Esophagus muscularis mucosa (tissue), 4 donors: ENCODE data around the gene C1orf105. TPM values are rescaled to one million over a fixed set of nuclear protein-coding genes. Genes with fewer than 3 reads are reported as not detected.

Experiments
- DNase-seq: peaks from one replicate; pipeline ENCODE4 v3.0.0-alpha.2; 2017; ENCODE audit errors: extremely low spot score
- H3K27ac ChIP-seq, 4 donors: fragments of 200-600 bp; sonication (generic); replicated peaks in 1 of 4; 1 replicate in 3 of 4; 2 replicates in 1 of 4; pipeline ENCODE4 v1.5.1; 2016 to 2019; ENCODE audit warnings: mild to moderate bottlenecking in 1 of 4
- H3K27me3 ChIP-seq, 4 donors: fragments of 200-600 bp; sonication (generic); one replicate each; pipeline versions ENCODE4 v1.5.1 to v1.6.0; 2016 to 2019
- H3K36me3 ChIP-seq, 4 donors: fragments of 200-600 bp; sonication (generic); one replicate each; pipeline ENCODE4 v1.5.1; 2016 to 2019
- H3K4me1 ChIP-seq, 4 donors: fragments of 200-600 bp; sonication (generic); one replicate each; pipeline ENCODE4 v1.5.1; 2016 to 2019
- H3K4me3 ChIP-seq, 4 donors: fragments of 200-600 bp; sonication (generic); 1 replicate in 2 of 4; 2 replicates in 2 of 4; pipeline ENCODE4 v1.5.1; 2016 to 2019; ENCODE audit warnings: mild to moderate bottlenecking in 4 of 4, moderate library complexity in 1 of 4
- H3K9me3 ChIP-seq, 4 donors: fragments of 200-600 bp; sonication (generic); 1 replicate in 3 of 4; 2 replicates in 1 of 4; pipeline ENCODE4 v1.5.1; 2016 to 2019
- EP300 ChIP-seq: sonication (generic); formaldehyde crosslinking; IDR thresholded peaks from one replicate; pipeline ENCODE4 v1.6.1; 2017; ENCODE audit warnings: antibody characterized with exemption
- POLR2A ChIP-seq: fragments of 450-650 bp; IDR thresholded peaks from one replicate; pipeline ENCODE4 v1.6.1; 2017; ENCODE audit warnings: antibody characterized with exemption, moderate library complexity, mild to moderate bottlenecking, low read depth
- POLR2AphosphoS5 ChIP-seq, 2 donors: sonication (generic); formaldehyde crosslinking; IDR thresholded peaks; one replicate each; pipeline ENCODE4 v1.6.1; 2017; ENCODE audit warnings: antibody characterized with exemption in 2 of 2
- WGBS: methylation state at CpG from one replicate; pipeline ENCODE4 v1.1.5; 2018; 5-methylcytosine and 5-hydroxymethylcytosine counted together
- intact Hi-C: fragments of 100-400 bp; cut with DNase I; formaldehyde crosslinking; loops from one replicate; pipeline ENCODE4 v1.15.1; 2023
- total RNA-seq, 4 donors: library from RNA; depleted of rRNA; stranded (reverse); fragments of >200 nt; gene quantifications; one replicate each; pipeline versions ENCODE4 v1.1.0 to v1.2.1, GENCODE V29; 2016
- TF ChIP-seq, protein P1 (sequence below), 3 experiments: fragments of 200-600 bp in 2 of 3; fragments of 450-650 bp in 1 of 3; sonication (generic) in 2 of 3; IDR thresholded peaks; one replicate each; pipeline ENCODE4 v1.5.1; 2017 to 2019; ENCODE audit warnings: antibody characterized with exemption in 3 of 3, mild to moderate bottlenecking in 2 of 3, moderate library complexity in 1 of 3

The C1orf105 gene
- total RNA-seq, 4 donors from 2014 or later: not detected

DNA sequence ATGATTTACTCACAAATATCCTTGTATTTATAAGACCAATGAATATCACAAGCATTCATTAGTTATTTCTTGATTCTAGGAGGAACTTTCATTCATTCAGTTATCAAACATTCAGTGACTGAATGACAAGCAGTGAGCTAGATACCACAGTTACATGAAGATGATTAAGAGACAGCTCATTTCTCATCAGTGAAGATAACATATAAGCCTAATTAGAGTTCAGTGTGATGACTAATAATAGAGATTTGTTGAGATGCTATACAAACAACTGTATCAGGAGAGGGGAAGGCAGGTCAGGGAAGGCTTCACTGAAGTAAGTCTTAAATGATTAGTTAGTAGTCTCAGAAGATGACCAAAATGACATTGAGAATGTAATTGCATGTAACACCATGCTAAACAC lies 14.6 kb upstream of the C1orf105 start:
- H3K27ac ChIP-seq: no peak overlapping the region

GRCh38 chr1:172406968-172407367 lies 13.5 kb upstream of the C1orf105 start:
- 97% methylated on average over 1 of the region's 1 CpG for WGBS
- intact Hi-C loops: no loop called here
- Histone ChIP-seq H3K36me3 (no peaks in the 10 kb centered on the region), H3K4me3 (no peak overlapping the region), H3K27ac (no peak overlapping the region), H3K27me3 (no peaks in the 10 kb centered on the region), H3K4me1 (no peaks in the 10 kb centered on the region), H3K9me3 (no peaks in the 10 kb centered on the region)
- TF ChIP-seq POLR2A: no peak
- TF ChIP-seq, protein P1, sequence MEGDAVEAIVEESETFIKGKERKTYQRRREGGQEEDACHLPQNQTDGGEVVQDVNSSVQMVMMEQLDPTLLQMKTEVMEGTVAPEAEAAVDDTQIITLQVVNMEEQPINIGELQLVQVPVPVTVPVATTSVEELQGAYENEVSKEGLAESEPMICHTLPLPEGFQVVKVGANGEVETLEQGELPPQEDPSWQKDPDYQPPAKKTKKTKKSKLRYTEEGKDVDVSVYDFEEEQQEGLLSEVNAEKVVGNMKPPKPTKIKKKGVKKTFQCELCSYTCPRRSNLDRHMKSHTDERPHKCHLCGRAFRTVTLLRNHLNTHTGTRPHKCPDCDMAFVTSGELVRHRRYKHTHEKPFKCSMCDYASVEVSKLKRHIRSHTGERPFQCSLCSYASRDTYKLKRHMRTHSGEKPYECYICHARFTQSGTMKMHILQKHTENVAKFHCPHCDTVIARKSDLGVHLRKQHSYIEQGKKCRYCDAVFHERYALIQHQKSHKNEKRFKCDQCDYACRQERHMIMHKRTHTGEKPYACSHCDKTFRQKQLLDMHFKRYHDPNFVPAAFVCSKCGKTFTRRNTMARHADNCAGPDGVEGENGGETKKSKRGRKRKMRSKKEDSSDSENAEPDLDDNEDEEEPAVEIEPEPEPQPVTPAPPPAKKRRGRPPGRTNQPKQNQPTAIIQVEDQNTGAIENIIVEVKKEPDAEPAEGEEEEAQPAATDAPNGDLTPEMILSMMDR (IDR thresholded peaks at IDR 0.05): no peak
- no peak for TF ChIP-seq EP300
- TF ChIP-seq POLR2AphosphoS5 (IDR thresholded peaks at IDR 0.05): no peak
- DNase-seq: no peak

More for the DNA sequence above, 14.6 kb upstream of the C1orf105 start:
- no peaks in the 10 kb centered on the region for H3K36me3 ChIP-seq
- TF ChIP-seq POLR2A (no peak), POLR2AphosphoS5 (IDR thresholded peaks at IDR 0.05) (no peak), EP300 (no peak)
- TF ChIP-seq, protein P1 (IDR thresholded peaks at IDR 0.05): no peak
- H3K27me3 ChIP-seq: no peaks in the 10 kb centered on the region
- no peak overlapping the region for H3K4me3 ChIP-seq
- no peaks in the 10 kb centered on the region for H3K9me3 ChIP-seq
- peaks cover 0 to 4% (median under 1%) of the 10 kb centered on the region in 4 donors for H3K4me1 ChIP-seq
- no peak for DNase-seq
- intact Hi-C loops: no loop called here

DNA sequence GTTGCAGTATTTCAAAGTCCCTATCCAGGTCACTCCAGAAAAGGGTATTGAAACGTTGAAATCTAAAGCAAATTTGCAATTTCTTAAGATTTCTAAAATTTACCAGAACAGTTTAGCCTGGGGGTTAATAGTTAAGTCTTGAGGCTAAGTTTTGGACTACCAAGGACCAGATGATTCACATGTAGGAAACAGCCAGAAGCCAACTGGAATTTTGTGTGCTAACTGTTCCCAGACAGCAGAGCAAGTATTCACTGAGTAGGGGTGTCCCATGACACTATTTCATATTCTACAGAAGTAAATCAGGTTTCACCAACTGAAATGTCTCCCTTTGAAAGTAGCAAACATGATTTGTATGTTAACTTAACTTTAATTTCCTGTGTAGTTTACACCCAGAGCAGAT lies 11.5 kb upstream of the C1orf105 start:
- intact Hi-C loops: no loop called here
- no peaks in the 10 kb centered on the region for H3K4me1 ChIP-seq
- WGBS: 83% methylated on average over 1 of the region's 1 CpG
- TF ChIP-seq EP300: no peak
- no peak for TF ChIP-seq POLR2AphosphoS5 (IDR thresholded peaks at IDR 0.05)
- TF ChIP-seq POLR2A: no peak
- TF ChIP-seq, protein P1 (IDR thresholded peaks at IDR 0.05): no peak
- H3K9me3 ChIP-seq: no peaks in the 10 kb centered on the region
- H3K27ac ChIP-seq: no peak overlapping the region
- no peak overlapping the region for H3K4me3 ChIP-seq
- no peaks in the 10 kb centered on the region for H3K36me3 ChIP-seq
- no peak for DNase-seq
- H3K27me3 ChIP-seq: no peaks in the 10 kb centered on the region

DNA sequence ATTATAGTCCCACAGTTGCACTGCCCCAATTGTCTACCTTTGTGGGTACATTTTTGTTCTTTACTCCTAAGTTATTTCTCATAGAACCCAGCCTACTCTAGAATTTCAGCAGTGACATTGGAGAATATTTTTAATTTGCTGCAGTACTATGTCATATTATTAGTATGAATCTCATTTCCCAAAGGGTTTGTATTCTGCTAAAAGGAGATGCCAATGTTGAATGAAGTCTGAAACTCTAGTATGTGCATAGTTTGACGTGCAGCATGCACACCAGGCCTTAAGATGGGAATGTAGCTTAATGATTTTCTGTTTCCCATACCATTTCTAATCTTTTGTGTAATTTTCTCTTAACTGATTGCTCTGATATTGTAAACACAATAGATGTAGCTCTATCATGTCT lies 10.5 kb upstream of the C1orf105 start:
- no peaks in the 10 kb centered on the region for H3K4me1 ChIP-seq
- no peak overlapping the region for H3K4me3 ChIP-seq
- H3K27ac ChIP-seq: no peak overlapping the region
- TF ChIP-seq, protein P1 (IDR thresholded peaks at IDR 0.05): no peak
- TF ChIP-seq EP300 (no peak), POLR2AphosphoS5 (IDR thresholded peaks at IDR 0.05) (no peak), POLR2A (no peak)
- no peaks in the 10 kb centered on the region for H3K27me3 ChIP-seq
- WGBS: 90% methylated on average over 1 of the region's 1 CpG
- no peaks in the 10 kb centered on the region for H3K36me3 ChIP-seq
- H3K9me3 ChIP-seq: no peaks in the 10 kb centered on the region
- intact Hi-C loops: no loop called here
- no peak for DNase-seq

DNA sequence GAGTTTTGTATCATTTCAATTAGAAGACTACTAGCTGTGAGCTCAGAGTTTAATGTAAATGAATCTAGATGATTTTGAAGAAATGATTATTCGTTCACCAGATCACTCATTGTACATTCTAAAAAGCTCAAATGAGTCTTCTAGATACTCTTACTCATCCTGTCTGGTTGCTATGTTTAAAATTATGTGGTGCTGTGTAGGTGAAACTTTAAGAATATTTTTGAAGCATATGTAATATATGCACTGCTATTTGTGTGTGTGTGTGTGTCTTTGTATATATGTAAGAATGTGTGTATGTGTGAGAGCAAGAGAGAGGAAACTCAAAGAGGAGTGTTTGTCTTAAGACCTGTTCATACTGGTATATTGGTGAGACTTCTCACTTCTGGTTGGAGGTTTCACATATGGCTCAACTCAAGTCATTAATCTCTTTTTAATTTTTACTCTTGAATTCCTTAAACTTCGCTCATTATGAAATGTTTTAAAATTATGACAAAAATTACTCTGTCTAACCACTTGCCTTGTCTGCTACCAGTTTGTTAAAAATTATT lies 8.6 kb upstream of the C1orf105 start:
- Histone ChIP-seq H3K27me3 (no peaks in the 10 kb centered on the region), H3K27ac (no peak overlapping the region)
- intact Hi-C loops: no loop called here

More for the DNA sequence above, 8.6 kb upstream of the C1orf105 start:
- no peak for DNase-seq
- H3K36me3 ChIP-seq: no peaks in the 10 kb centered on the region
- WGBS: 86% methylated on average over 2 of the region's 2 CpGs
- TF ChIP-seq, protein P1 (IDR thresholded peaks at IDR 0.05): no peak
- TF ChIP-seq POLR2A (no peak), EP300 (no peak), POLR2AphosphoS5 (IDR thresholded peaks at IDR 0.05) (no peak)
- H3K4me3 ChIP-seq: no peak overlapping the region
- no peaks in the 10 kb centered on the region for H3K9me3 ChIP-seq
- H3K4me1 ChIP-seq: no peaks in the 10 kb centered on the region
